Measurements from ENCODE around the gene CAPN10.

Gene CAPN10

DNA sequence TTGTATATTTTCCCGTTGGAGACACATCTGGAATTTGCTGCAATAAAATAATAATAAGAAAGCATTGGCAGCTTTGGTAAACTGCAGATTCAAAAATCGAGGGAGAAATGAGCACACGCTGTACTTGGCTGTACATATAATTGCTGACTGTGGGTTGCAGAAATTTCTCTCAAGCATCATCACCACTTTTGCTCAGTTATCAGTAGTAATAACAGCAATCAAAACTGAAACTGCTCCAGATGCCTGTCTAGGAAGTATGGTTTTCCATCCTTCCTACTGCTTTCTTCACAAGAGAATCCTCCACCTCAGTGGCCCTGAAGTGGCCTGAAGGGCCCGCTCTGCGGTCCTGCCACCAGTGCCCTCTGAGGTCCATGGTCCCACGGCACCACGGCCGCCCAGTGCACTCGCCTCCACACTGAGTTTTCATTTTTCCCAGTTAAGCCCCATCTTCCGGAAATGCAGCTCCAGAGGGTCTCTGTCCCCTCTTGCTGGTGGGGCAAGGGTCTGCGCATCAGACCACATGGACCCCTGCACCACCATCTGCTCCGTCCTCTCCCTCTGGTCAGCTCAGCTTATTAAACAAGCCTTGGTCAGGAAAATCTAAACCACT lies 22.5 kb upstream of the CAPN10 start:
- Histone ChIP-seq H3K4me2 (ENCODE audit: low read length) (no peak overlapping the region), H3K79me2 (peaks cover 2% of the 10 kb centered on the region), H3K4me1 (peaks cover 32% of the 10 kb centered on the region), H3K27ac (no peak overlapping the region), H3K36me3 (ENCODE audit: control insufficient read depth, insufficient read depth, low read length) (no peaks in the 10 kb centered on the region), H3K9me3 (ENCODE audit: control insufficient read depth, low read length) (no peaks in the 10 kb centered on the region), H3K4me3 (ENCODE audit: low read depth, low read length) (no peak overlapping the region), H3K9ac (no peak overlapping the region), H2AFZ (no peak overlapping the region), H3K27me3 (ENCODE audit: control insufficient read depth, insufficient read depth, low read length) (no peaks in the 10 kb centered on the region)
- TF ChIP-seq, protein P1, sequence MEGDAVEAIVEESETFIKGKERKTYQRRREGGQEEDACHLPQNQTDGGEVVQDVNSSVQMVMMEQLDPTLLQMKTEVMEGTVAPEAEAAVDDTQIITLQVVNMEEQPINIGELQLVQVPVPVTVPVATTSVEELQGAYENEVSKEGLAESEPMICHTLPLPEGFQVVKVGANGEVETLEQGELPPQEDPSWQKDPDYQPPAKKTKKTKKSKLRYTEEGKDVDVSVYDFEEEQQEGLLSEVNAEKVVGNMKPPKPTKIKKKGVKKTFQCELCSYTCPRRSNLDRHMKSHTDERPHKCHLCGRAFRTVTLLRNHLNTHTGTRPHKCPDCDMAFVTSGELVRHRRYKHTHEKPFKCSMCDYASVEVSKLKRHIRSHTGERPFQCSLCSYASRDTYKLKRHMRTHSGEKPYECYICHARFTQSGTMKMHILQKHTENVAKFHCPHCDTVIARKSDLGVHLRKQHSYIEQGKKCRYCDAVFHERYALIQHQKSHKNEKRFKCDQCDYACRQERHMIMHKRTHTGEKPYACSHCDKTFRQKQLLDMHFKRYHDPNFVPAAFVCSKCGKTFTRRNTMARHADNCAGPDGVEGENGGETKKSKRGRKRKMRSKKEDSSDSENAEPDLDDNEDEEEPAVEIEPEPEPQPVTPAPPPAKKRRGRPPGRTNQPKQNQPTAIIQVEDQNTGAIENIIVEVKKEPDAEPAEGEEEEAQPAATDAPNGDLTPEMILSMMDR (IDR thresholded peaks at IDR 0.05): no peak

DNA sequence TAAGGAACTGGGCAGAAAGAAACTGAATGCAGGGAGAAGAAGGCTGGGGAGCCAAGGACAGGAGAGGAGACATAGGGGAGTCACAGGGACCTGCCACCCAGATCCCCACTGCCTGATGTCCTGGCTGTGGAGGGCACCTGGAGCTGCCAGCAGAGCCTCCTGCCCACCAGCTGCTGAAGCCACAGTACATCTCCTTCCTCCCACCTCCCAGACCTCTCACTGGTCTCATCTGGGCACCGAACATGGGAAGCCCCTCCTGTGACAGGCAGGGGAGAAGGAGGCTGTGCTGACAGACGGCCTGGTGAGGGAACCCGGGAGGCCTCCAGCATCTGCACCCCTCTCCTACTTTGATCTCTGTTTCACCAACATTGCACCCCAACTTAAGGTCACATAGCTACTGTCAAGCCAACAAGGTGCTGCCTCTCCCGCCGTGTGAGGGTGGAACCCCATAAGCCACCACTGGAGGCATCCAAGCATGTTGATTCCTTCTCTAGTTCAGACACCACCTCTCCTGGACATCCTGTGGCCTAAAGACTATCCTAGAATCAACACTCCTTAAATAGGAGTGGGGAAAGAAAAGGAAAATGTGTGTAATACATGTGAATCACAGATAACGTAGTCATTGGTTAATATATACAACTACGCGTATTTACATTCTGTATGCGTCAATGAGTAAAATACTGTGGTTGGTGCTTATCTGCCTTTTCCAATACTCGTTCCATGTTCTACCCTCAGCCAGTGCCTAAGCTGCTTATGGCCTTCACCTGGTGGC lies 21.8 kb upstream of the CAPN10 start:
- H3K27ac ChIP-seq: no peak overlapping the region

DNA sequence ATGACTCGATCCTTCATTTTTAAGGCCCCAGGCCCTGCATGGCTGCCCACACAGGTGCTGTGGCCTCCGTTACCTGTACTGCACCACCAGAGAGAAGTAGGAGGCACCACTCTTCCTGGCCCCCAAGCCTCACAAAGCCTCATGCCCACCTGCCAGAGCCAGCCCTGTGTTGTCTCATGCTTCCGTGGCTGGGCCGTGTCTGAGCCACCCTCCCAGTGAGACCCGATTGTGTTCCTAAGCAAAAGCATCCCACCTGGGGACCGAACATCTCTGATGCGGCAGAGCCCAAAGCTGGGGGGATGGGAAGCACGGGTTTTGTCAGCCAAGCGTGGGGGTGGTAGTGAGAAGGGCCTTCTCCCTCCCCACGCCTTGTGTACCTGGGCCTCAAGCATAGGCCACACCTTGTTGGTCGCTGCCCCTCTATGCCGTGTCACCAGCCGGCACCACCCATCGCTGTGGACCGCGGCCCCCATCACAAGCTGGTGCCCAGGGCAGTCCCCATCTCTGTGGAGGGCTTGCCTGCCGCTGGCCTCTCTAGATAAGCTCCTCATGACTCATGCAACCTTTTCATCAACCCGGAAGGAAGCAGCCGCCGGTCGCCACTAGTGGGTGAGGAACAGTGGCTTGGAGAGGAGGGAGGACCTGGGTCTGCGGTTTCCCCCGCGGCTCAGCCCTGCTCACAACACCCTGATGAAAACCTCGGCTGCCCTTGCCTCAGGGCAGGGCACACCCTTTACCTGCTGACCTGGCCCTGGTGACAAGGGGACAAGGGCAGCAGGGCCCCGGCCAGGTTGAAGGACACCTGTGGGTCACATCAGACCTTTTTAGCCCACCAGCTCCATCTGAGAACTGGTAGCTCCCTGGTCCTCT lies 21.0 kb upstream of the CAPN10 start:
- Histone ChIP-seq H3K36me3 (ENCODE audit: control insufficient read depth, insufficient read depth, low read length) (no peaks in the 10 kb centered on the region), H3K9me3 (ENCODE audit: control insufficient read depth, low read length) (no peaks in the 10 kb centered on the region), H3K27ac (peak overlapping the region; percentile 59), H2AFZ (peak overlapping the region; percentile 89), H3K4me2 (ENCODE audit: low read length) (peak overlapping the region; percentile 81), H3K4me3 (ENCODE audit: low read depth, low read length) (peak overlapping the region; percentile 54), H3K4me1 (peaks cover 24% of the 10 kb centered on the region), H3K27me3 (ENCODE audit: control insufficient read depth, insufficient read depth, low read length) (no peaks in the 10 kb centered on the region), H3K9ac (no peak overlapping the region), H3K79me2 (peaks cover 2% of the 10 kb centered on the region)
- TF ChIP-seq, protein P1 (IDR thresholded peaks at IDR 0.05): no peak

More for the DNA sequence above, 21.8 kb upstream of the CAPN10 start:
- no peaks in the 10 kb centered on the region for H3K9me3 ChIP-seq (ENCODE audit: control insufficient read depth, low read length)
- H3K4me2 ChIP-seq (ENCODE audit: low read length): no peak overlapping the region
- H3K9ac ChIP-seq: no peak overlapping the region
- H3K4me1 ChIP-seq: peaks cover 27% of the 10 kb centered on the region
- TF ChIP-seq, protein P1 (IDR thresholded peaks at IDR 0.05): no peak
- H3K79me2 ChIP-seq: peaks cover 2% of the 10 kb centered on the region
- no peak overlapping the region for H3K4me3 ChIP-seq (ENCODE audit: low read depth, low read length)
- no peak overlapping the region for H2AFZ ChIP-seq
- H3K27me3 ChIP-seq (ENCODE audit: control insufficient read depth, insufficient read depth, low read length): no peaks in the 10 kb centered on the region
- no peaks in the 10 kb centered on the region for H3K36me3 ChIP-seq (ENCODE audit: control insufficient read depth, insufficient read depth, low read length)

DNA sequence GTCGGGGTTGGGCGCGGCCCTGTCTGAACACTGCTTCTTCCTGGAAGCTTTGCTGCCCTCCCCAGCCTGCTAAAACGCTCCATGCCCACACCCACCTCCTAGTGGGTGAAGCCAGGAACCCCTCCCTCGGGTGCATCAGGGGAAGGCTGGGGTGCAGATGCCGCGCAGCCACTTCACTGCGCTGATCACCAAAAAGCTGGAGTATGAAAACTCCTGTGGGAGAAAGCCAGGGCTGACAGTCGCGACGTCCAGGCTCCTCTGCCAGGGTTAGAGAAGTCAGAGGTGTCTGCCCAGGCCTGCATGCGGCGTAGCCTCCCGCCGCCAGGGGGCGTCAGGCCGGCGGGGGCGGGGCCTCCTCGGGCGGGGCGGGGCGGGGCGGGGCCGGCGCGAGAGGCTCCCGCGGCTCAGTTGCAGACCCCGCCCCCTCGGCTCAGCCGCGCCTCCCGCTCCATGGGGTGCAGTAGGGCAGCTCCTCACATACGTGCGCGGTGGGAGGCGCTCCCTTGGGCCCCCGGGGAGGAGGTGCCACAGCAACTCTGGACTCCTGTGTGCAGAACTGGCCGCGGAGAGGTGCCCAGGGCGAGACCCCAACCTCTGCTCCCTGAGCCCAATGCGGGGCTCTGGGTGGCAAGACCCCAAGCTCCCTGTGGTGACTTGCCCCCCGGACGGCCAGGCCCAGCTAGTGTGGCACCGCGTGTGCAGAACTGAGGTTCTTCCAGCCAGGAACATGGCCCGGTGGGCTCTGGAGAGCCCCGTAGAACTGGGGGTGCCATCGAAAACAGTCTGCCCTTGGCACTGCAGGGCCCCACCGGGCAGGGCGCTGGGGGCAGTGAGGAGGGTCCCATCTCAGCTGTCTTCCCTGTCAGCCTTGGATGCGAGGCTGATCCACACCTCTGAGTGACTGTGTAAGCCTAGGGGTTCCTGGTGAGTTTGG lies 20.1 kb upstream of the CAPN10 start:
- Histone ChIP-seq H3K4me2 (ENCODE audit: low read length) (peak overlapping the region; percentile 94), H3K9ac (no peak overlapping the region), H3K36me3 (ENCODE audit: control insufficient read depth, insufficient read depth, low read length) (no peaks in the 10 kb centered on the region), H3K27ac (peak overlapping the region; percentile 65), H3K27me3 (ENCODE audit: control insufficient read depth, insufficient read depth, low read length) (no peaks in the 10 kb centered on the region), H3K79me2 (peaks cover 2% of the 10 kb centered on the region), H2AFZ (peak overlapping the region; percentile 89), H3K4me3 (ENCODE audit: low read depth, low read length) (peak overlapping the region; percentile 54), H3K4me1 (peaks cover 24% of the 10 kb centered on the region), H3K9me3 (ENCODE audit: control insufficient read depth, low read length) (no peaks in the 10 kb centered on the region)
- TF ChIP-seq, protein P1 (IDR thresholded peaks at IDR 0.05): peak; percentile 79
